Mesendoderm (in vitro differentiated cells): Measurements from ENCODE around the gene NDUFS7.
A peak's percentile ranks its signal among the peaks of the same experiment; 100 is the strongest.

Experiments
- DNase-seq: peaks from one replicate; pipeline ENCODE4 v3.0.0; 2013
- H2AK5ac ChIP-seq: 2 replicates; pipeline ENCODE4 v1.6.1; 2013; ENCODE audit warnings: low read length, inconsistent platforms
- H2BK120ac ChIP-seq: 2 replicates; pipeline ENCODE4 v1.6.1; 2013; ENCODE audit warnings: low read depth, mild to moderate bottlenecking, low read length, moderate library complexity, mixed read lengths
- H2BK15ac ChIP-seq: replicated peaks from 2 replicates; pipeline ENCODE4 v1.6.1; 2013; ENCODE audit warnings: low read depth, mild to moderate bottlenecking, moderate library complexity
- H2BK5ac ChIP-seq: 2 replicates; pipeline ENCODE4 v1.6.1; 2013; ENCODE audit warnings: low read length, inconsistent platforms
- H3K18ac ChIP-seq: 2 replicates; pipeline ENCODE4 v1.6.1; 2013; ENCODE audit warnings: mild to moderate bottlenecking, low read length, mixed read lengths
- H3K23ac ChIP-seq: one replicate; pipeline ENCODE4 v1.6.1; 2013; ENCODE audit warnings: low read length
- H3K27ac ChIP-seq: 2 replicates; pipeline ENCODE4 v1.5.1; 2013; ENCODE audit warnings: low read depth, mild to moderate bottlenecking, inconsistent platforms, low read length, moderate library complexity
- H3K27me3 ChIP-seq: 2 replicates; pipeline ENCODE4 v1.6.1; 2013; ENCODE audit warnings: low read length, control low read depth, mild to moderate bottlenecking, inconsistent platforms; ENCODE audit not compliant: insufficient read depth, poor library complexity
- H3K36me3 ChIP-seq: 2 replicates; pipeline ENCODE4 v1.6.1; 2013; ENCODE audit warnings: low read length, inconsistent platforms; ENCODE audit not compliant: control insufficient read depth, insufficient read depth
- H3K4ac ChIP-seq: one replicate; pipeline ENCODE4 v1.6.1; 2013; ENCODE audit warnings: low read depth, mild to moderate bottlenecking, low read length, moderate library complexity
- H3K4me1 ChIP-seq: 2 replicates; pipeline ENCODE4 v1.6.1; 2013; ENCODE audit warnings: low read depth, low read length, inconsistent platforms; ENCODE audit not compliant: control insufficient read depth
- H3K4me2 ChIP-seq: 2 replicates; pipeline ENCODE4 v1.6.1; 2013; ENCODE audit warnings: low read length
- H3K4me3 ChIP-seq: 2 replicates; pipeline ENCODE4 v1.5.1; 2013; ENCODE audit warnings: mild to moderate bottlenecking, low read length
- H3K56ac ChIP-seq: one replicate; pipeline ENCODE4 v1.6.1; 2013; ENCODE audit warnings: low read length
- H3K79me1 ChIP-seq: 2 replicates; pipeline ENCODE4 v1.6.1; 2013; ENCODE audit warnings: low read length, inconsistent platforms
- H3K79me2 ChIP-seq: 2 replicates; pipeline ENCODE4 v1.6.1; 2013; ENCODE audit warnings: mild to moderate bottlenecking, low read length; ENCODE audit not compliant: control insufficient read depth, insufficient read depth
- H3K9ac ChIP-seq: 2 replicates; pipeline ENCODE4 v1.6.1; 2013; ENCODE audit warnings: low read length, inconsistent platforms
- H4K5ac ChIP-seq: one replicate; pipeline ENCODE4 v1.6.1; 2013; ENCODE audit warnings: low read length
- H4K8ac ChIP-seq: one replicate; pipeline ENCODE4 v1.6.1; 2013; ENCODE audit warnings: low read depth, mild to moderate bottlenecking, control low read depth, low read length, moderate library complexity
- WGBS: extraction: QIAGEN DNeasy Blood & Tissue Kit; methylation state at CpG from one replicate; pipeline ENCODE4 v1.1.7; 2013; ENCODE audit warnings: low lambda C conversion rate, missing lambda C conversion rate; ENCODE audit not compliant: insufficient coverage; ENCODE audit errors: extremely low coverage; 5-methylcytosine and 5-hydroxymethylcytosine counted together

Gene NDUFS7

DNA sequence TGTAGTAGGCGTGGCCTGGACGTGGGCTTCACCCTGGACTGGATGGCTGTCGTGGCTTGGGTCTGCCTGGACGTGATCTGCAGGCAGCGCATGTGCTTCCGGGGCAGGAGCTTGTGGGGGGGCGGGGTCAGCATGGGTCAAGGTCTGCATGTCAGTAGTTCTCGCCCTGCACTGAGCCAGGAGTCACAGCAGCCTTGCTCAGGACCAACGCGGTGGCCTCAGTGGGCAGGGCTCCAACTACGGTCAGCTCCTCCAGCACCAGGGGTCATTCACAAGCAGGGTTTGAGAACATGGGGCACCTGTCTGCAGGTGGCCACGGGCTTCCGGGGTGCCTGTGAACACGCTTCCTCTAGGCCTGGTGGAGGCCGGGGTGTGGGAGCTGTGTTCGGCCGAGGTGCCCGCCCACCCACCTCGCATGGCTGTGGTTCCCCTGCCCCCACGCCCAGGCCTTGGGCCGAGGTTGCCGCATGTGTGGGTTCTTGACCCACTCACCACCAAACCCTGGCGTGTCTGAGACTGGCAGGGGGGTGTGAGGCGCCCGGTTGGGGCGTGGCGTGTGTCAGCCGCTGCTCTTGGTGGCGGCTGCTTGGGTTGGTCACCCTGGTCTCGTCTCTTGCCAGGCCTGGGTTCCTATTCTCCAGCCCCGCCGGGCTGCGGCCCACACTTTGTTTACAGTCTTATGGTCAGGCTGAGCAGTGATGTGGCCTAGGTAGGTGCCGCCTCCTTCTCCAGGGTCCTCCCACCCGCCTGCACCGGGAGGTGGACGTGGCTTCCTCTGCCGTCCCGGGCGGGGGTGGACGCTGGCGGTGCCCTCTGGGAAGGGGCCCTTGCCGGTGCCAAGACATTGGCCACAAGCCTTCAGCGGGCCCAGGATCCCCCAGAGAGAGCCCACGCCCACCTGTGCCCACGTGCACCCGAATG, 49.7 kb downstream of the NDUFS7 start:
- Histone ChIP-seq H4K5ac (no peak overlapping the region), H2BK15ac (no peak overlapping the region), H3K79me2 (peaks cover 1% of the 10 kb centered on the region), H3K56ac (no peak overlapping the region), H3K23ac (no peak overlapping the region), H3K79me1 (peaks cover 5% of the 10 kb centered on the region), H2BK5ac (no peak overlapping the region), H3K27ac (no peak overlapping the region), H4K8ac (no peak overlapping the region), H3K4me3 (no peak overlapping the region), H2BK120ac (no peak overlapping the region), H3K36me3 (peaks cover 16% of the 10 kb centered on the region), H2AK5ac (no peak overlapping the region), H3K4me1 (no peaks in the 10 kb centered on the region), H3K27me3 (no peaks in the 10 kb centered on the region), H3K4me2 (no peak overlapping the region), H3K9ac (no peak overlapping the region), H3K18ac (no peak overlapping the region), H3K4ac (no peak overlapping the region)
- WGBS = no CpG with 5 or more reads among the region's 47 CpGs
- no peak for DNase-seq

DNA sequence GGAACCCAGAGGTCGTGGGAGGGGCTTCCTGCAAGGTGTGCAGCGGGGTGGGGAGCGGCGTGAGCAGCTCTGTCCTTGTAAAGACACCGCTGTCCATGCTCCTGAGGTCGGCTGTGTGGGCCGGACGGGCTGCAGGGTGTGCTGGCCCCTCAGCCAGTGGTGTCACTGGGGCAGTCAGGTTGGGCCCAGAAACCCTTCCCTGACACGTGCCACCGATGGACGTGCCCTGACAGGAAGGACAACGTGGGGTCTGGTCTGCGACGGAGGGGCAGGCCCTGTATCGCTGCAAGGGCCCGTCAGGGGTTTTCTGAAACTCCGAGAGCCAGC, 50.3 kb downstream of the NDUFS7 start:
- Histone ChIP-seq H2BK5ac (no peak overlapping the region), H3K18ac (no peak overlapping the region), H3K27ac (no peak overlapping the region), H3K36me3 (peaks cover 16% of the 10 kb centered on the region), H2BK120ac (no peak overlapping the region), H3K4me1 (no peaks in the 10 kb centered on the region), H3K79me2 (peaks cover 7% of the 10 kb centered on the region), H2AK5ac (no peak overlapping the region), H4K5ac (no peak overlapping the region), H3K4me3 (no peak overlapping the region), H4K8ac (no peak overlapping the region), H3K56ac (no peak overlapping the region), H2BK15ac (no peak overlapping the region), H3K27me3 (no peaks in the 10 kb centered on the region), H3K23ac (no peak overlapping the region), H3K9ac (no peak overlapping the region), H3K4me2 (no peak overlapping the region), H3K4ac (no peak overlapping the region), H3K79me1 (peaks cover 5% of the 10 kb centered on the region)
- no peak for DNase-seq
- WGBS = no CpG with 5 or more reads among the region's 17 CpGs

- no peak overlapping the region for H4K5ac ChIP-seq
- no peak overlapping the region for H2BK120ac ChIP-seq
- H3K4me2 ChIP-seq = no peak overlapping the region
- no peak overlapping the region for H3K4me3 ChIP-seq
- no peaks in the 10 kb centered on the region for H3K4me1 ChIP-seq
- H2AK5ac ChIP-seq = no peak overlapping the region
- no peak for DNase-seq
- H3K4ac ChIP-seq = no peak overlapping the region
- no peak overlapping the region for H3K18ac ChIP-seq
- peaks cover 16% of the 10 kb centered on the region for H3K36me3 ChIP-seq
- peaks cover 7% of the 10 kb centered on the region for H3K79me1 ChIP-seq
- H2BK5ac ChIP-seq = no peak overlapping the region
- H3K27ac ChIP-seq = no peak overlapping the region
- no CpG with 5 or more reads among the region's 39 CpGs for WGBS
- H4K8ac ChIP-seq = no peak overlapping the region
- no peaks in the 10 kb centered on the region for H3K27me3 ChIP-seq
- H3K79me2 ChIP-seq = peaks cover 13% of the 10 kb centered on the region
- H3K56ac ChIP-seq = no peak overlapping the region
- no peak overlapping the region for H2BK15ac ChIP-seq
- no peak overlapping the region for H3K23ac ChIP-seq
- no peak overlapping the region for H3K9ac ChIP-seq
Measured at GRCh38 chr19:1434577-1435060, 50.9 kb downstream of the NDUFS7 start.

- Histone ChIP-seq H2BK120ac (no peak overlapping the region), H3K18ac (no peak overlapping the region), H3K79me1 (peaks cover 10% of the 10 kb centered on the region), H3K23ac (no peak overlapping the region), H3K27ac (no peak overlapping the region), H4K5ac (no peak overlapping the region), H3K9ac (no peak overlapping the region), H2AK5ac (no peak overlapping the region), H2BK5ac (no peak overlapping the region), H3K4me1 (no peaks in the 10 kb centered on the region), H3K36me3 (peaks cover 17% of the 10 kb centered on the region), H3K56ac (no peak overlapping the region), H4K8ac (no peak overlapping the region), H3K4ac (no peak overlapping the region), H3K79me2 (peaks cover 21% of the 10 kb centered on the region), H3K27me3 (no peaks in the 10 kb centered on the region), H2BK15ac (no peak overlapping the region), H3K4me2 (no peak overlapping the region), H3K4me3 (no peak overlapping the region)
- DNase-seq = no peak
- WGBS = no CpG with 5 or more reads among the region's 21 CpGs
Measured at GRCh38 chr19:1435378-1435989, 51.8 kb downstream of the NDUFS7 start.

DNA sequence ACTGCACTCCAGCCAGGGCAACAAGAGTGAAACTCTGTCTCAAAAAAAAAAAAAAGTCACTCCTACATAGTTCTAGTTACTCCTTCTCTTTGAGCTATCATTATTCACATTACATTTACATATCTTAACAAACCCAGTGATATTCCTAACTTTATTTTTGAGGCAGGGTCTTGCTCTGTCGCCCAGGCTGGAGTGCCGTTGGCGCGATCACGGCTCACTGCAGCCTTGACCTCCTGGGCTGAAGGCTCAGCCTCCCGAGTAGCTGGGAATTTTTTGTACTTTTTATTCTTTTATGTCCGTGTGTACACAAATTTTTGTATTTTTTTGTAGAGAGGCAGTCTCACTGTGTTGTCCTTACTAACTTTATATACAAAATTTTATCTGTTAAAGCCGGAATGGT, 53.9 kb downstream of the NDUFS7 start:
- no CpG with 5 or more reads among the region's 8 CpGs for WGBS
- H3K27ac ChIP-seq = no peak overlapping the region
- no peak overlapping the region for H4K5ac ChIP-seq
- H2BK120ac ChIP-seq = no peak overlapping the region
- peaks cover 23% of the 10 kb centered on the region for H3K36me3 ChIP-seq
- H4K8ac ChIP-seq = no peak overlapping the region
- H3K4ac ChIP-seq = no peak overlapping the region
- H3K9ac ChIP-seq = peak overlapping the region; percentile 54
- H3K23ac ChIP-seq = no peak overlapping the region
- no peak overlapping the region for H3K4me2 ChIP-seq
- H2BK5ac ChIP-seq = no peak overlapping the region
- peak overlapping the region; percentile 83 for H3K56ac ChIP-seq
- H3K27me3 ChIP-seq = no peaks in the 10 kb centered on the region
- H2BK15ac ChIP-seq = no peak overlapping the region
- no peak overlapping the region for H3K18ac ChIP-seq
- no peak overlapping the region for H2AK5ac ChIP-seq
- peaks cover 13% of the 10 kb centered on the region for H3K79me1 ChIP-seq
- no peak for DNase-seq
- no peaks in the 10 kb centered on the region for H3K4me1 ChIP-seq
- H3K4me3 ChIP-seq = no peak overlapping the region
- H3K79me2 ChIP-seq = peaks cover 29% of the 10 kb centered on the region
